GM12874 (cell line): Measurements from ENCODE around the gene FAM43A.
A peak's percentile ranks its signal among the peaks of the same experiment; 100 is the strongest.

Source experiments
- TF ChIP-seq, protein P1 (sequence below): IDR thresholded peaks from 2 replicates; pipeline ENCODE4 v1.5.1; 2011; ENCODE audit warnings: low read depth, mild to moderate bottlenecking, control low read depth, low read length, moderate library complexity; ENCODE audit not compliant: insufficient read depth

Gene FAM43A

DNA sequence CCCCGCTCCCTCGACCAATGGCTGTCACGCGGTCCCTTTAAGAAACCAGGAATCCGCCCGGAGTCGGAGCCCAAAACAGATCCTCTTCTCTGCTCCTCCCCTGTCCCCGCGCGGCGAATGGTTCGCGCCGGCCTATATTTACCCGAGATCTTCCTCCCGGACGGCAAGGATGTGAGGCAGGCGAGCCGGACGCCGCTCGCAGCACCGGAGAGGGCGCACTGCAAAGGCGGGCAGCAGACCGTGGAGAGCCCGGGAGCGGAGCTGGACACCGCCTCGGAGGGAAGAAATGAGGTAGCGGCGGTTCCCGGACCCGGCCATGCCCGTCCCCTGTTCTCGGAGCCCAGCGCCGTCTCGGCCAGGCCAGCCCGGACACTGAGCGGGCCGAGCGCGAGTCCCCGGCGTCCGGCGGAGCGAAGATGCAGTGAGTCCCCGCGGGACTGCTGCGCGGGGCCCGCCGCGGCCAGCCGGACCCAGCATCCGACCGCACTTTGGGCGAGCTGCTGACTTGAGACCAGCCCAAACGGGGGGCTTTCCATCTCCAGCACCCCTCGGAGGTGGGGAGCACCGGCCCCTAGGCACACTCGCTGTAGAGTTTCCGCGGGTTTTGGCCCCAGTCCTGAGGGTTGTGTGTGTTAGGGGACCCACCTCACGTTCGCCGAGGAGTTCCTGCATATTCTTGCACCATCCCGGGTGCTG lies at the start of gene FAM43A:
Gene FAM43A, plus strand, starts transcription at position 166 of the 696 bp plus-strand sequence. CDS start 944 bp downstream, outside the sequence.
- TF ChIP-seq, protein P1, sequence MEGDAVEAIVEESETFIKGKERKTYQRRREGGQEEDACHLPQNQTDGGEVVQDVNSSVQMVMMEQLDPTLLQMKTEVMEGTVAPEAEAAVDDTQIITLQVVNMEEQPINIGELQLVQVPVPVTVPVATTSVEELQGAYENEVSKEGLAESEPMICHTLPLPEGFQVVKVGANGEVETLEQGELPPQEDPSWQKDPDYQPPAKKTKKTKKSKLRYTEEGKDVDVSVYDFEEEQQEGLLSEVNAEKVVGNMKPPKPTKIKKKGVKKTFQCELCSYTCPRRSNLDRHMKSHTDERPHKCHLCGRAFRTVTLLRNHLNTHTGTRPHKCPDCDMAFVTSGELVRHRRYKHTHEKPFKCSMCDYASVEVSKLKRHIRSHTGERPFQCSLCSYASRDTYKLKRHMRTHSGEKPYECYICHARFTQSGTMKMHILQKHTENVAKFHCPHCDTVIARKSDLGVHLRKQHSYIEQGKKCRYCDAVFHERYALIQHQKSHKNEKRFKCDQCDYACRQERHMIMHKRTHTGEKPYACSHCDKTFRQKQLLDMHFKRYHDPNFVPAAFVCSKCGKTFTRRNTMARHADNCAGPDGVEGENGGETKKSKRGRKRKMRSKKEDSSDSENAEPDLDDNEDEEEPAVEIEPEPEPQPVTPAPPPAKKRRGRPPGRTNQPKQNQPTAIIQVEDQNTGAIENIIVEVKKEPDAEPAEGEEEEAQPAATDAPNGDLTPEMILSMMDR, result peak; percentile 22; the same call in 1 of the 2 replicates

DNA sequence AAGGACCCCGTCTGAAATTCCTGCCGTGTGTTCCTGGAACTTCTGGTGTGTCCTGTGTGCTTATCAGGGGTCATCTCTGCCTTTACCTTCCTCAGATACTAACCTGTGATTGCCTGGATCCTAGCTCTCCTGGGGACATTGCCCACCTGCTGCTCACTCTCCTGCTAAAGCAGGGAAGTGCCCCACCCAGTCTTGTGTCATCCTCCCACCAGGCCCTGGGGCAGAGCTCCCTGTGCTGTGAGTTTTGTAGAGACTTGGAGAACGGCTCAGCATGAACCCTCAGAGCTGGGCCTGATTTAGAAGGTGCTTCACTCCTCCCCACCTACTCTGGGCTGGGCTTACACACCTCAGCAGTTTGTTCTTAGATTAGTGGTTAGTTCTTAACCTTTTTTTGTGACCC lies 48.6 kb upstream of the FAM43A start:
- TF ChIP-seq, protein P1, result no peak

DNA sequence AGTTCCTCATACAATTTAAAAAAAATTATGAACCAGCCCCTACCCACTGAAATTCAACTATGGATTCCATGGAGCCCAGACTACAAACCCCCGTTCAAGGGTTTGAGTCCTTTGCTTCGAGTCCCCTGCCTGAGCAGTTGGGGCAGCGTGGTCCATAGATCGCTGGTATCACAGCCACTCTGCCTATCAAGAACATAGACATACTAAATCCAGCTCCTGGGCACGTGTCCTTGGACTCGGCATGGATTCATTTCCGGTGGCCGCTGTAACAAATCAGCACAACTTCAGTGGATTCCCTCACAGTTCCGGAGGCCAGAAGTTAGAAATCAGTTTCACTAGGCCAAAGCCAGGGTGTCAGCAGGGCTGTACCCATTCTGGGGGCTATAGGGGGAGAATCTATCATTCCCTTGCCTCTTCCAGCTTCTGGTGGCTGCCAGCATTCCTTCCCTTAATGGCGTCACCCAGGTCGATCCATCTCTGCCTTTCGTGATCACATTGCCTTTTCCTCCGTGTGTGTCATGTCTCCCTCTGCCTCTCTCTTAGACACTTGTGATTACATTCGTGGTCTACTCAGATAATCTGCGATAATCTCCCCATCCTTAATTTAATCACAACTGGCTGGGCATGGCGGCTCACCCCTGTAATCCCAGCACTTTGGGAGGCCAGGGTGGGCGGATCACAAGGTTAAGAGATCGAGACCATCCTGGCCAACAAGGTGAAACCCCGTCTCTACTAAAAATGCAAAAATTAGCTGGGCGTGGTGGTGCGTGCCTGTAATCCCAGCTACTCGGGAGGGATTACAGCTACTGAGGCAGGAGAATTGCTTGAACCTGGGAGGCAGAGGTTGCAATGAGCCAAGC lies 47.9 kb upstream of the FAM43A start:
- TF ChIP-seq, protein P1, result no peak

DNA sequence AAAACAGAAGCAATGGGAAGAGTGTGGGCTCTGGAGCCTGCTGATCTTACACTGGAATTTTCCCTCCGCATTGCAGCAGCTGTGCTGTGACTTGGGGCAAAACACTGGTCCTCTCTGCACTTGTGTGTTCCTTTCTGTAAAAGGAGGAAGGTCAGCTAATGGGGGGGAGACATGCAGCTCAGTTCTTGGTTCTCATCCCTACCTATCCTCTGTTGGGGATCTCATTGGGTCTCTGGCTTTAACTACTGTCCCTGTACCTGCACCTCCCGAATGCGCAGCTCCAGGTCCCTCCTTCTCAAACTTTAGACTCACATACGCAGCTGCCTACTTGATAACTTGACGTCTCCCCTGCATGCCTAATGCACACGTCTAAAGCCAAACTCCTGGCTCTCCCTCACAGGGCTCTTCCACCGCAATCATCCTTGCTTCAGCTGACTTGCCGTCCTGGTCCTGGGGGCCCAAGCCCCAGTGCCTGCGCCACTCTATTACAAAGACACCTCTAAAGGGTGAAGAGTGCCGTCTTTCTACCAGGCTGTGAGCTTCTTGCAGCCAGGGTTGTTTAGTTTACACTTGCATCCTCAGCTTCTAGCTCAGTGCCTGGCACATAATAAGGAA lies 46.6 kb upstream of the FAM43A start:
- TF ChIP-seq, protein P1, result no peak

- TF ChIP-seq, protein P1, result peak; percentile 32; the same call in 1 of the 2 replicates
Measured at GRCh38 chr3:194640829-194641228, 44.9 kb upstream of the FAM43A start.

DNA sequence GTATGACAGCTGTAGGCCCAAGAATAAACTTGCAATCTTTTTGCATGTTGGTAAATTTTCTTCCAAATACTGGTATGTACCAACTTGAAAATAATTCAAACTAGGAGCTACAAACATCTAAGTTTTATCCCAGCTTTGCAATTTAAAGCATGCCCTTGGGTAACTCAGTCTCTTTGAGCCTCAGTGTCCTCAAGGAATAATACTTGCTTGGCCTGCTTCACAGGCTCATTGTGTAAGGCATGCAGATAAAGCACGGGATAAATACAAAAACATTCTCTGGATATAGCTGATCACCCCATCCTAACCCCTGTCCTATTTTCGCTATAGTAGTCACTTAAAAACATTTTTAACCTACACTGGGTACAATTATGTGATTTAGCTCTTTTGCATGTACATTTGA lies 42.9 kb upstream of the FAM43A start:
- TF ChIP-seq, protein P1, result no peak

GRCh38 chr3:194647747-194648146 lies 37.9 kb upstream of the FAM43A start:
- TF ChIP-seq, protein P1, result no peak
